K562 (cell line): Measurements from ENCODE around the gene RPRD1B. TPM values are rescaled to one million over a fixed set of nuclear protein-coding genes. Genes with fewer than 3 reads are reported as not detected.

Experiments used
- ATAC-seq: fragments of 200-7000 bp; cut with Tn5 transposase; 3 replicates; pipeline ENCODE4 v1.9.1; 2020; ENCODE audit warnings: moderate library complexity
- BruUV-seq: library from RNA; stranded (reverse); fragments of 400-500 nt; replicated peaks from 2 replicates; lab custom pipeline; 2021; lab: Mats Ljungman, UMichigan
- CTCF ChIA-PET: fragments of 300-600 bp; formaldehyde crosslinking; extraction: SDS; loops from one replicate; lab custom pipeline; 2021; ENCODE audit warnings: low intra/inter-chr PET ratio; lab: Yijun Ruan, JAX
- POLR2A ChIA-PET: fragments of 300-600, 350-650 bp; sonication (Branson Sonifier 250); formaldehyde crosslinking; extraction: SDS; loops from one replicate; lab custom pipeline; 2021; ENCODE audit warnings: antibody characterized with exemption, inconsistent platforms; lab: Yijun Ruan, JAX
- DNase-seq, 4 experiments: peaks; one replicate each; pipeline versions ENCODE4 v3.0.0 to v3.0.0-alpha.2; 2011 to 2018; ENCODE audit warnings: low spot score in 3 of 4, mixed read lengths in 3 of 4; ENCODE audit errors: extremely low read depth in 1 of 4
- FAIRE-seq: peaks from 2 replicates; lab custom pipeline; 2011; peaks lifted over from hg19 to GRCh38; lab: Jason Lieb, UNC
- H2AFZ ChIP-seq: 2 replicates; pipeline ENCODE4 v1.6.0; 2011; ENCODE audit warnings: low read depth, low read length, control low read depth, inconsistent platforms
- H3K27ac ChIP-seq: fragments of 200-600 bp; 3 replicates; pipeline ENCODE4 v1.8.0; 2011; ENCODE audit warnings: low read depth, mild to moderate bottlenecking, control low read depth, inconsistent platforms, low read length, moderate library complexity, mixed read lengths; ENCODE audit errors: extremely low read depth
- H3K27me3 ChIP-seq, 2 experiments: fragments of 300-600 bp in 1 of 2; 2 replicates in 1 of 2; 3 replicates in 1 of 2; pipeline versions ENCODE4 v1.6.0 to v1.8.0; 2011; ENCODE audit warnings: inconsistent platforms in 2 of 2, low read length in 2 of 2, mild to moderate bottlenecking in 1 of 2, mixed read lengths in 1 of 2, moderate library complexity in 1 of 2; ENCODE audit not compliant: control insufficient read depth in 2 of 2, insufficient read depth in 2 of 2
- H3K36me3 ChIP-seq: fragments of 300-600 bp; 3 replicates; pipeline ENCODE4 v1.8.0; 2011; ENCODE audit warnings: mild to moderate bottlenecking, low read length, inconsistent platforms; ENCODE audit not compliant: control insufficient read depth, insufficient read depth
- H3K4me1 ChIP-seq, 2 experiments: fragments of 200-600 bp in 1 of 2; replicated peaks in 1 of 2; 2 replicates in 1 of 2; 3 replicates in 1 of 2; pipeline versions ENCODE4 v1.5.1 to v1.8.0; 2011; ENCODE audit warnings: inconsistent platforms in 2 of 2, low read length in 2 of 2, mild to moderate bottlenecking in 1 of 2, mixed read lengths in 1 of 2, moderate library complexity in 1 of 2; ENCODE audit not compliant: control insufficient read depth in 2 of 2, insufficient read depth in 2 of 2
- H3K4me2 ChIP-seq: 2 replicates; pipeline ENCODE4 v1.6.1; 2011; ENCODE audit warnings: low read length, control low read depth, inconsistent platforms, mixed read lengths; ENCODE audit not compliant: insufficient read depth
- H3K4me3 ChIP-seq: fragments of 200-600 bp; sonication (generic), shearing (Covaris generic); 2 replicates; pipeline ENCODE4 v1.5.1; 2016; ENCODE audit warnings: control low read depth, inconsistent platforms
- H3K79me2 ChIP-seq: fragments of 200-600 bp; 3 replicates; pipeline ENCODE4 v1.8.0; 2011; ENCODE audit warnings: low read length, inconsistent platforms; ENCODE audit not compliant: control insufficient read depth, insufficient read depth
- H3K9ac ChIP-seq, 2 experiments: 2 replicates each; pipeline versions ENCODE4 v1.6.0 to v1.6.1; 2011; ENCODE audit warnings: low read depth in 2 of 2, low read length in 2 of 2, control low read depth in 1 of 2, inconsistent platforms in 1 of 2, mild to moderate bottlenecking in 1 of 2, mixed read lengths in 1 of 2; ENCODE audit not compliant: insufficient read depth in 1 of 2
- H3K9me1 ChIP-seq: one replicate; pipeline ENCODE4 v1.6.0; 2011; ENCODE audit warnings: inconsistent platforms, mild to moderate bottlenecking, low read length, moderate library complexity; ENCODE audit not compliant: control insufficient read depth, insufficient read depth
- H3K9me3 ChIP-seq: replicated peaks from 2 replicates; pipeline ENCODE4 v1.5.1; 2011; ENCODE audit warnings: low read depth, low read length, inconsistent platforms; ENCODE audit not compliant: control insufficient read depth, insufficient read depth
- H4K20me1 ChIP-seq: replicated peaks from 2 replicates; pipeline ENCODE4 v1.6.1; 2011; ENCODE audit warnings: low read length, inconsistent platforms, mixed read lengths; ENCODE audit not compliant: control insufficient read depth, insufficient read depth
- BHLHE40 ChIP-seq: IDR thresholded peaks from 2 replicates; pipeline ENCODE4 v1.6.1; 2011; ENCODE audit warnings: low read length, improper control_type of control experiment
- BRD4 ChIP-seq: fragments of 200-600 bp; sonication (generic); IDR thresholded peaks from 2 replicates; pipeline ENCODE4 v1.6.1; 2017; ENCODE audit warnings: inconsistent platforms
- ETV1 ChIP-seq: fragments of 450-650 bp; conservative IDR thresholded peaks from 2 replicates; pipeline ENCODE4 v1.6.1; 2016; ENCODE audit warnings: missing genetic modification characterization, control low read depth, low read depth, missing compliant biosample characterization
- ILF3 ChIP-seq: fragments of 450-650 bp; IDR thresholded peaks from 2 replicates; pipeline ENCODE4 v1.6.1; 2018; ENCODE audit warnings: antibody characterized with exemption, mild to moderate bottlenecking, moderate library complexity, borderline replicate concordance
- MAZ ChIP-seq, 2 experiments: fragments of 450-650 bp in 1 of 2; sonication (generic) in 1 of 2; formaldehyde crosslinking; IDR thresholded peaks in 1 of 2; conservative IDR thresholded peaks in 1 of 2; 2 replicates each; pipeline versions ENCODE4 v1.4.0 to v1.5.0; 2020; ENCODE audit warnings: mild to moderate bottlenecking in 1 of 2, missing genetic modification reagents in 1 of 2
- MCM3 ChIP-seq: fragments of 450-650 bp; IDR thresholded peaks from 2 replicates; pipeline ENCODE4 v1.6.1; 2016
- PTTG1 ChIP-seq: fragments of 450-650 bp; IDR thresholded peaks from 2 replicates; pipeline ENCODE4 v1.6.1; 2016; ENCODE audit warnings: low read depth, mild to moderate bottlenecking, missing genetic modification characterization, missing compliant biosample characterization
- PURB ChIP-seq: sonication (generic); formaldehyde crosslinking; IDR thresholded peaks from 2 replicates; pipeline ENCODE4 v1.9.0; 2021; ENCODE audit warnings: low read depth, mild to moderate bottlenecking, missing genetic modification reagents
- RBFOX2 ChIP-seq: fragments of 200-400 bp; formaldehyde crosslinking; IDR thresholded peaks from 2 replicates; pipeline ENCODE4 v1.6.1; 2017; ENCODE audit warnings: low read depth, mild to moderate bottlenecking, low read length, moderate library complexity
- RNF2 ChIP-seq: sonication (generic); IDR thresholded peaks from 2 replicates; pipeline ENCODE4 v1.6.1; 2016
- SMARCE1 ChIP-seq: fragments of 450-650 bp; IDR thresholded peaks from 2 replicates; pipeline ENCODE4 v1.7.1; 2016; ENCODE audit warnings: mild to moderate bottlenecking
- ZBTB43 ChIP-seq: sonication (generic); formaldehyde crosslinking; IDR thresholded peaks from 2 replicates; pipeline ENCODE4 v1.8.0; 2023; ENCODE audit warnings: mild to moderate bottlenecking, missing genetic modification reagents
- ZC3H8 ChIP-seq: fragments of 450-650 bp; IDR thresholded peaks from 2 replicates; pipeline ENCODE4 v1.6.1; 2017
- ZNF431 ChIP-seq: sonication (generic); formaldehyde crosslinking; IDR thresholded peaks from 2 replicates; pipeline ENCODE4 v1.8.0; 2022; ENCODE audit warnings: mild to moderate bottlenecking, missing genetic modification reagents
- ZNF518B ChIP-seq: fragments of 250-450 bp; sonication (Bioruptor Pico); IDR thresholded peaks from 2 replicates; pipeline ENCODE4 v1.5.0; 2021; ENCODE audit warnings: mild to moderate bottlenecking, moderate library complexity
- WGBS: fragments of 100-300 bp; shearing (Covaris generic); methylation state at CpG from one replicate; pipeline ENCODE4 v1.1.6; 2016; ENCODE audit warnings: low coverage, mixed read lengths; ENCODE audit not compliant: insufficient coverage; ENCODE audit errors: missing lambda C conversion rate; 5-methylcytosine and 5-hydroxymethylcytosine counted together
- in situ Hi-C: fragments of 300-500 bp; cut with MboI; formaldehyde crosslinking; loops from 4 replicates; pipeline ENCODE4 v1.15.0; 2018; ENCODE audit warnings: inconsistent platforms, mixed read lengths
- intact Hi-C: fragments of 100-400 bp; cut with micrococcal nuclease; formaldehyde crosslinking; loops from 2 replicates; pipeline ENCODE4 v1.14.2; 2022
- polyA plus RNA-seq, 8 experiments: library from polyadenylated mRNA; depleted of rRNA in 4 of 8; stranded (reverse) in 5 of 8; unstranded in 3 of 8; fragments of >200 nt; fragmentation: Nextera tagmentation in 2 of 8; fragmentation: Illumina TruSeq in 1 of 8; extraction: Ambion mirVana in 2 of 8; extraction: Trizol in 1 of 8; gene quantifications; 2 replicates each; pipeline versions ENCODE4 v1.2.1 to v1.2.3, GENCODE V29; 2011 to 2014; ENCODE audit warnings: inconsistent platforms in 1 of 8, missing spikeins in 1 of 8
- total RNA-seq, 7 experiments: library from RNA; depleted of rRNA in 6 of 7; stranded (reverse); fragments of >200 nt in 6 of 7; fragmentation: Illumina TruSeq in 2 of 7; extraction: Trizol in 2 of 7; gene quantifications; 2 replicates each; pipeline versions ENCODE4 v1.2.1 to v1.2.3, GENCODE V29; 2011 to 2021; ENCODE audit warnings: low replicate concordance in 1 of 7

The RPRD1B gene
- total and polyA plus RNA-seq, 9 of the 15 experiments (the other 6 are each of a cell fraction or from before 2014, with no cell fraction given) = 5.5 to 43.0 (median 24.4) TPM

- peak in 1 of 2 experiments; percentile 43; a peak in 1 of 4 replicates for TF ChIP-seq MAZ (CRISPR knock-in tag; conservative IDR thresholded peaks at IDR 0.05 in 1 of 2, IDR thresholded peaks at IDR 0.05 in 1 of 2)
- TF ChIP-seq SMARCE1 = peak; percentile 45; the same call in 1 of the 2 replicates
- no peak for TF ChIP-seq ZNF518B (CRISPR knock-in tag)
- TF ChIP-seq, all 486 proteins: peak for 44
Observed at GRCh38 chr20:38091441-38092216, 58.1 kb downstream of the RPRD1B start (continued).

- Histone ChIP-seq H2AFZ (no peak overlapping the region), H3K36me3 (peaks cover 52% of the 10 kb centered on the region), H3K9me3 (no peaks in the 10 kb centered on the region), H3K9ac (no peak overlapping the region), H4K20me1 (no peaks in the 10 kb centered on the region), H3K4me2 (no peak overlapping the region), H3K4me3 (no peak overlapping the region), H3K27me3 (no peaks in the 10 kb centered on the region), H3K79me2 (no peaks in the 10 kb centered on the region)
- ATAC-seq (no peak), FAIRE-seq (no peak)
- ChIA-PET POLR2A (interaction anchor here (0.6 kb wide), 1 partner anchor 8 kb away, joined by 3 read pairs; no protein-coding TSS in a partner anchor), CTCF (no interaction called here)
- intact Hi-C loops = no loop called here
- no TSS peak for BruUV-seq
- WGBS = 80% methylated on average over 12 of the region's 12 CpGs
- no peak for TF ChIP-seq RNF2
- no peak for TF ChIP-seq PTTG1 (tag)
- TF ChIP-seq ZC3H8 = no peak
- TF ChIP-seq BRD4 = no peak
- no peak for TF ChIP-seq BHLHE40
- TF ChIP-seq ZBTB43 (CRISPR knock-in tag) = no peak
- no peak for TF ChIP-seq ILF3
- no peak for TF ChIP-seq RBFOX2
- no peak for TF ChIP-seq PURB (CRISPR knock-in tag)
- TF ChIP-seq ETV1 = no peak
- no peak for TF ChIP-seq ZNF431
- TF ChIP-seq MCM3 = no peak
- TF ChIP-seq, all 486 proteins: peak for 0
- in situ Hi-C loops = no loop called here
- no peak overlapping the region for H3K27ac ChIP-seq
- DNase-seq = no peak
- no peaks in the 10 kb centered on the region for H3K9me1 ChIP-seq
- H3K4me1 ChIP-seq = peaks cover 4 to 48% of the 10 kb centered on the region in 2 experiments; a peak in 4 of 5 replicates
Observed at GRCh38 chr20:38092260-38092857, 58.8 kb downstream of the RPRD1B start.
